Measurements from ENCODE around the gene MEGF8. TPM values are rescaled to one million over a fixed set of nuclear protein-coding genes. Genes with fewer than 3 reads are reported as not detected.

Gene MEGF8
- total and polyA plus RNA-seq, 10 of the 15 experiments (the other 5 are each of a cell fraction or from before 2014, with no cell fraction given): 0.43 to 12.8 (median 2.7) TPM

GRCh38 chr19:42291435-42291810, 34.0 kb upstream of the MEGF8 start:
- Histone ChIP-seq H3K4me1 (ENCODE audit: control insufficient read depth, insufficient read depth, low read length) (no peaks in the 10 kb centered on the region; the same call in 1 of the 2 replicates), H3K9ac (ENCODE audit: control insufficient read depth, insufficient read depth, low read length) (no peak overlapping the region), H3K36me3 (ENCODE audit: control insufficient read depth in 2 of 2, insufficient read depth in 2 of 2, low read length in 1 of 2) (peaks cover 24 to 33% of the 10 kb centered on the region in 2 experiments), H2AFZ (ENCODE audit: control insufficient read depth, low read depth, low read length) (no peak overlapping the region), H3K79me2 (ENCODE audit: control insufficient read depth, insufficient read depth, low read length) (no peaks in the 10 kb centered on the region), H3K4me2 (ENCODE audit: control insufficient read depth, insufficient read depth) (no peak overlapping the region), H4K20me1 (ENCODE audit: control insufficient read depth, insufficient read depth) (no peaks in the 10 kb centered on the region), H3K27me3 (replicated peaks in 1 of 2; ENCODE audit: control insufficient read depth in 2 of 2, insufficient read depth in 2 of 2, low read length in 1 of 2) (no peaks in the 10 kb centered on the region), H3K27ac (ENCODE audit: control insufficient read depth, insufficient read depth) (no peak overlapping the region), H3K9me3 (replicated peaks; ENCODE audit: control insufficient read depth, insufficient read depth, low read length) (no peaks in the 10 kb centered on the region), H3K4me3 (no peak overlapping the region)
- RAD21 ChIA-PET (ENCODE audit: unreplicated experiment): no interaction called here
- FAIRE-seq: no peak
- POLR2A ChIA-PET: interaction anchor here (0.5 kb wide), 1 partner anchor 13 kb away, joined by 6 read pairs; no protein-coding TSS in a partner anchor
- no TSS peak for BruUV-seq (replicated peaks)
- TF ChIP-seq MTA3 (IDR thresholded peaks at IDR 0.05; ENCODE audit: borderline replicate concordance, low read length) (no peak), NFYA (IDR thresholded peaks at IDR 0.05; ENCODE audit: borderline replicate concordance, low read depth, low read length) (no peak), CEBPB (IDR thresholded peaks at IDR 0.05; ENCODE audit: borderline replicate concordance in 1 of 2, low read depth in 2 of 2, low read length in 2 of 2) (no peak), ESRRA (IDR thresholded peaks at IDR 0.05; ENCODE audit: low read length) (no peak), HDAC6 (IDR thresholded peaks at IDR 0.05; ENCODE audit: unreplicated experiment) (no peak), SIN3A (IDR thresholded peaks at IDR 0.05; ENCODE audit: low read depth, low read length) (no peak), CREB1 (IDR thresholded peaks at IDR 0.05; ENCODE audit: low read depth) (no peak), HDAC2 (IDR thresholded peaks at IDR 0.05) (no peak), MYB (IDR thresholded peaks at IDR 0.05; ENCODE audit: borderline replicate concordance, low read depth, low read length) (no peak), SIX5 (IDR thresholded peaks at IDR 0.05; ENCODE audit: low read depth, low read length, severe bottlenecking) (no peak), GABPA (IDR thresholded peaks at IDR 0.05; ENCODE audit: low read depth) (no peak), STAT1 (conservative IDR thresholded peaks at IDR 0.05) (no peak), ZNF622 (IDR thresholded peaks at IDR 0.05) (no peak), IKZF1 (conservative IDR thresholded peaks at IDR 0.05) (no peak), CEBPZ (IDR thresholded peaks at IDR 0.05; ENCODE audit: low read depth, low read length) (no peak), CBFB (IDR thresholded peaks at IDR 0.05; ENCODE audit: low read depth) (no peak), BCL11A (IDR thresholded peaks at IDR 0.05; ENCODE audit: low read depth, low read length) (no peak)
- CTCF ChIA-PET: interaction anchor here (0.9 kb wide), 1 partner anchor 44 kb away, joined by 3 read pairs; no protein-coding TSS in a partner anchor
- SMC1A ChIA-PET (ENCODE audit: uncharacterized antibody, unreplicated experiment): no interaction called here
- in situ Hi-C loops (cut with MboI): no loop called here
- no peak for ATAC-seq
- intact Hi-C loops (cut with micrococcal nuclease; ENCODE audit: unreplicated experiment): no loop called here
- WGBS (ENCODE audit: insufficient coverage, insufficient replicate concordance, low lambda C conversion rate, missing lambda C conversion rate): 79% methylated on average over 9 of the region's 9 CpGs
- DNase-seq (ENCODE audit: low read depth, low spot score): no peak

Measured in GM12878 (cell line).